K562 (cell line): ENCODE measurements around the gene GRIK1. TPM values are rescaled to one million over a fixed set of nuclear protein-coding genes. Genes with fewer than 3 reads are reported as not detected.
A peak's percentile ranks its signal among the peaks of the same experiment; 100 is the strongest.

Experiments
- ATAC-seq: fragments of 200-7000 bp; cut with Tn5 transposase; 3 replicates; pipeline ENCODE4 v1.9.1; 2020; ENCODE audit warnings: moderate library complexity
- BruUV-seq: library from RNA; stranded (reverse); fragments of 400-500 nt; replicated peaks from 2 replicates; lab custom pipeline; 2021; lab: Mats Ljungman, UMichigan
- CTCF ChIA-PET: fragments of 300-600 bp; formaldehyde crosslinking; extraction: SDS; loops from one replicate; lab custom pipeline; 2021; ENCODE audit warnings: low intra/inter-chr PET ratio; lab: Yijun Ruan, JAX
- POLR2A ChIA-PET: fragments of 300-600, 350-650 bp; sonication (Branson Sonifier 250); formaldehyde crosslinking; extraction: SDS; loops from one replicate; lab custom pipeline; 2021; ENCODE audit warnings: antibody characterized with exemption, inconsistent platforms; lab: Yijun Ruan, JAX
- DNase-seq, 4 experiments: peaks; one replicate each; pipeline versions ENCODE4 v3.0.0 to v3.0.0-alpha.2; 2011 to 2018; ENCODE audit warnings: low spot score in 3 of 4, mixed read lengths in 3 of 4; ENCODE audit errors: extremely low read depth in 1 of 4
- FAIRE-seq: peaks from 2 replicates; lab custom pipeline; 2011; peaks lifted over from hg19 to GRCh38; lab: Jason Lieb, UNC
- H2AFZ ChIP-seq: 2 replicates; pipeline ENCODE4 v1.6.0; 2011; ENCODE audit warnings: low read depth, low read length, control low read depth, inconsistent platforms
- H3K27ac ChIP-seq: fragments of 200-600 bp; 3 replicates; pipeline ENCODE4 v1.8.0; 2011; ENCODE audit warnings: low read depth, mild to moderate bottlenecking, control low read depth, inconsistent platforms, low read length, moderate library complexity, mixed read lengths; ENCODE audit errors: extremely low read depth
- H3K27me3 ChIP-seq, 2 experiments: fragments of 300-600 bp in 1 of 2; 2 replicates in 1 of 2; 3 replicates in 1 of 2; pipeline versions ENCODE4 v1.6.0 to v1.8.0; 2011; ENCODE audit warnings: inconsistent platforms in 2 of 2, low read length in 2 of 2, mild to moderate bottlenecking in 1 of 2, mixed read lengths in 1 of 2, moderate library complexity in 1 of 2; ENCODE audit not compliant: control insufficient read depth in 2 of 2, insufficient read depth in 2 of 2
- H3K36me3 ChIP-seq: fragments of 300-600 bp; 3 replicates; pipeline ENCODE4 v1.8.0; 2011; ENCODE audit warnings: mild to moderate bottlenecking, low read length, inconsistent platforms; ENCODE audit not compliant: control insufficient read depth, insufficient read depth
- H3K4me1 ChIP-seq, 2 experiments: fragments of 200-600 bp in 1 of 2; replicated peaks in 1 of 2; 2 replicates in 1 of 2; 3 replicates in 1 of 2; pipeline versions ENCODE4 v1.5.1 to v1.8.0; 2011; ENCODE audit warnings: inconsistent platforms in 2 of 2, low read length in 2 of 2, mild to moderate bottlenecking in 1 of 2, mixed read lengths in 1 of 2, moderate library complexity in 1 of 2; ENCODE audit not compliant: control insufficient read depth in 2 of 2, insufficient read depth in 2 of 2
- H3K4me2 ChIP-seq: 2 replicates; pipeline ENCODE4 v1.6.1; 2011; ENCODE audit warnings: low read length, control low read depth, inconsistent platforms, mixed read lengths; ENCODE audit not compliant: insufficient read depth
- H3K4me3 ChIP-seq: fragments of 200-600 bp; sonication (generic), shearing (Covaris generic); 2 replicates; pipeline ENCODE4 v1.5.1; 2016; ENCODE audit warnings: control low read depth, inconsistent platforms
- H3K79me2 ChIP-seq: fragments of 200-600 bp; 3 replicates; pipeline ENCODE4 v1.8.0; 2011; ENCODE audit warnings: low read length, inconsistent platforms; ENCODE audit not compliant: control insufficient read depth, insufficient read depth
- H3K9ac ChIP-seq, 2 experiments: 2 replicates each; pipeline versions ENCODE4 v1.6.0 to v1.6.1; 2011; ENCODE audit warnings: low read depth in 2 of 2, low read length in 2 of 2, control low read depth in 1 of 2, inconsistent platforms in 1 of 2, mild to moderate bottlenecking in 1 of 2, mixed read lengths in 1 of 2; ENCODE audit not compliant: insufficient read depth in 1 of 2
- H3K9me1 ChIP-seq: one replicate; pipeline ENCODE4 v1.6.0; 2011; ENCODE audit warnings: inconsistent platforms, mild to moderate bottlenecking, low read length, moderate library complexity; ENCODE audit not compliant: control insufficient read depth, insufficient read depth
- H3K9me3 ChIP-seq: replicated peaks from 2 replicates; pipeline ENCODE4 v1.5.1; 2011; ENCODE audit warnings: low read depth, low read length, inconsistent platforms; ENCODE audit not compliant: control insufficient read depth, insufficient read depth
- H4K20me1 ChIP-seq: replicated peaks from 2 replicates; pipeline ENCODE4 v1.6.1; 2011; ENCODE audit warnings: low read length, inconsistent platforms, mixed read lengths; ENCODE audit not compliant: control insufficient read depth, insufficient read depth
- CAMTA2 ChIP-seq: fragments of 250-450 bp; sonication (Bioruptor Pico); conservative IDR thresholded peaks from 2 replicates; pipeline ENCODE4 v1.5.1; 2022
- CCNT2 ChIP-seq: IDR thresholded peaks from 2 replicates; pipeline ENCODE4 v1.6.1; 2011; ENCODE audit warnings: borderline replicate concordance, low read depth, mild to moderate bottlenecking, moderate library complexity, mixed read lengths, low read length; ENCODE audit not compliant: insufficient read length; ENCODE audit errors: extremely low read depth
- CEBPB ChIP-seq: fragments of 450-650 bp; IDR thresholded peaks from 2 replicates; pipeline ENCODE4 v1.6.1; 2016; ENCODE audit warnings: missing genetic modification characterization, missing compliant biosample characterization
- EGR1 ChIP-seq: fragments of 450-650 bp; conservative IDR thresholded peaks from 2 replicates; pipeline ENCODE4 v1.6.1; 2017; ENCODE audit warnings: mild to moderate bottlenecking
- MEF2A ChIP-seq: IDR thresholded peaks from 2 replicates; pipeline ENCODE4 v1.6.1; 2011; ENCODE audit warnings: low read depth, mild to moderate bottlenecking, low read length, moderate library complexity; ENCODE audit not compliant: control insufficient read depth
- RAD21 ChIP-seq, 2 experiments: fragments of 250-450 bp in 1 of 2; fragments of 450-650 bp in 1 of 2; sonication (Bioruptor Pico) in 1 of 2; formaldehyde crosslinking in 1 of 2; IDR thresholded peaks in 1 of 2; conservative IDR thresholded peaks in 1 of 2; 2 replicates each; pipeline versions ENCODE4 v1.4.0 to v1.8.0; 2020 to 2022; ENCODE audit warnings: mild to moderate bottlenecking in 2 of 2, moderate library complexity in 1 of 2
- SMAD2 ChIP-seq: fragments of 150-350 bp; IDR thresholded peaks from 2 replicates; pipeline ENCODE4 v1.6.1; 2014; ENCODE audit warnings: low read depth, mild to moderate bottlenecking, low read length
- ZFP1 ChIP-seq: fragments of 450-650 bp; formaldehyde crosslinking; IDR thresholded peaks from 2 replicates; pipeline ENCODE4 v1.4.0; 2020; ENCODE audit warnings: mild to moderate bottlenecking, mixed read lengths
- ZNF24 ChIP-seq: fragments of 450-650 bp; IDR thresholded peaks from 2 replicates; pipeline ENCODE4 v1.6.1; 2016
- ZNF639 ChIP-seq, 2 experiments: fragments of 200-800 bp in 1 of 2; sonication (Bioruptor generic) in 1 of 2; sonication (generic) in 1 of 2; formaldehyde crosslinking in 1 of 2; IDR thresholded peaks in 1 of 2; conservative IDR thresholded peaks in 1 of 2; 2 replicates each; pipeline versions ENCODE4 v1.5.0 to v1.6.1; 2016 to 2020; ENCODE audit warnings: missing compliant biosample characterization in 1 of 2, missing genetic modification characterization in 1 of 2, missing genetic modification reagents in 1 of 2
- WGBS: fragments of 100-300 bp; shearing (Covaris generic); methylation state at CpG from one replicate; pipeline ENCODE4 v1.1.6; 2016; ENCODE audit warnings: low coverage, mixed read lengths; ENCODE audit not compliant: insufficient coverage; ENCODE audit errors: missing lambda C conversion rate; 5-methylcytosine and 5-hydroxymethylcytosine counted together
- in situ Hi-C: fragments of 300-500 bp; cut with MboI; formaldehyde crosslinking; loops from 4 replicates; pipeline ENCODE4 v1.15.0; 2018; ENCODE audit warnings: inconsistent platforms, mixed read lengths
- intact Hi-C: fragments of 100-400 bp; cut with micrococcal nuclease; formaldehyde crosslinking; loops from 2 replicates; pipeline ENCODE4 v1.14.2; 2022
- polyA plus RNA-seq, 8 experiments: library from polyadenylated mRNA; depleted of rRNA in 4 of 8; stranded (reverse) in 5 of 8; unstranded in 3 of 8; fragments of >200 nt; fragmentation: Nextera tagmentation in 2 of 8; fragmentation: Illumina TruSeq in 1 of 8; extraction: Ambion mirVana in 2 of 8; extraction: Trizol in 1 of 8; gene quantifications; 2 replicates each; pipeline versions ENCODE4 v1.2.1 to v1.2.3, GENCODE V29; 2011 to 2014; ENCODE audit warnings: inconsistent platforms in 1 of 8, missing spikeins in 1 of 8
- total RNA-seq, 7 experiments: library from RNA; depleted of rRNA in 6 of 7; stranded (reverse); fragments of >200 nt in 6 of 7; fragmentation: Illumina TruSeq in 2 of 7; extraction: Trizol in 2 of 7; gene quantifications; 2 replicates each; pipeline versions ENCODE4 v1.2.1 to v1.2.3, GENCODE V29; 2011 to 2021; ENCODE audit warnings: low replicate concordance in 1 of 7

The GRIK1 gene
- total and polyA plus RNA-seq, 9 of the 15 experiments (the other 6 are each of a cell fraction or from before 2014, with no cell fraction given), result 0.17 to 2.8 (median 0.53) TPM

GRCh38 chr21:29639366-29640079 is 300.3 kb downstream of the GRIK1 start (continued):
- TF ChIP-seq EGR1, result no peak
- no peak for TF ChIP-seq CCNT2
- TF ChIP-seq RAD21 (CRISPR knock-in tag; conservative IDR thresholded peaks at IDR 0.05 in 1 of 2, IDR thresholded peaks at IDR 0.05 in 1 of 2), result peak in 1 of 2 experiments; percentile 34; a peak in 2 of 4 replicates

DNA sequence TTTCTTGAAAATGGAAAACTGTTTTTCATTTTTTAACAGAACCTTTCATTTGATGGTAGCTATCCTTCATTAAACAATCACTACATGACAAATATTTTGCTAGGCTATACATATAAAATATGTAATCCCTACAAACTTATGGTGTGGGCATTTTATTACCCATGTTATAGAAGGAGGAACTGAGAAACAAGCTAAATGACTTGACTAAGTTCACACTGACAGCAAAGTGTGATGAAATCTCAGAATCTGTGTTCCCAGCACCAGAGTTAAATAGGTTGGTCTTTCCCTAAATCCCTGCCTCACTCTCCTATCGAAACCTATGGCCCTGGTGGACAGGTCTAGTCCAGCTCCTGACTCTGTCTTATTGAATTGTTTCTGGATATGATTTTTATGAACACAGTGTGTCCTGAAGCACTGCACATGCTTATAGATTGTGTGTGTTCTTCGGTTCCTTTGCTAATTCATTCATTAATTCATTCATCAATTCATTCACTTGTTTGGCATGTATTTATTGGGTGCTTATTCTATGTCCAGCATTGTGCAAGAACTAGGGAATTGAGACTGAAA is 301.0 kb downstream of the GRIK1 start:
- Histone ChIP-seq H3K9me1 (no peaks in the 10 kb centered on the region), H4K20me1 (no peaks in the 10 kb centered on the region), H3K4me3 (no peak overlapping the region), H3K27ac (no peak overlapping the region), H3K4me1 (peaks cover 19 to 81% of the 10 kb centered on the region in 2 experiments), H3K36me3 (peaks cover 13% of the 10 kb centered on the region), H2AFZ (0 out of 2 replicates have a peak overlapping the region, but pooled peaks have one; percentile 63), H3K9ac (no peak overlapping the region), H3K9me3 (peaks cover 15% of the 10 kb centered on the region)
- no peak for ATAC-seq
- intact Hi-C loops, result no loop called here
- no TSS peak for BruUV-seq
- CTCF ChIA-PET, result no interaction called here
- TF ChIP-seq ZNF24, result peak; percentile 65; the same call in 1 of the 2 replicates
- no peak for TF ChIP-seq MEF2A
- TF ChIP-seq ZFP1, result no peak
- TF ChIP-seq SMAD2, result no peak
- TF ChIP-seq ZNF639 (CRISPR knock-in tag; conservative IDR thresholded peaks at IDR 0.05 in 1 of 2, IDR thresholded peaks at IDR 0.05 in 1 of 2), result 0 out of 4 replicates have a peak, but pooled peaks of 1 of the 2 experiments have one; percentile 1
- TF ChIP-seq CAMTA2 (CRISPR knock-in tag), result 0 out of 2 replicates have a peak, but pooled peaks have one; percentile 54
- peak; percentile 31; the same call in 1 of the 2 replicates for TF ChIP-seq CEBPB
- TF ChIP-seq, all 486 proteins: peak for 4
- POLR2A ChIA-PET, result interaction anchor here (0.5 to 0.9 kb wide), 3 partner anchors 10 to 114 kb away, joined by 3 read pairs; no protein-coding TSS in a partner anchor
- no peaks in the 10 kb centered on the region for H3K79me2 ChIP-seq
- FAIRE-seq (no peak), DNase-seq (no peak)
- H3K27me3 ChIP-seq, result no peaks in the 10 kb centered on the region
- in situ Hi-C loops, result loop anchor here (5.0 kb wide), 1 partner anchor 332 kb away; no protein-coding TSS in a partner anchor
- H3K4me2 ChIP-seq, result no peak overlapping the region
- 70% methylated on average over 2 of the region's 2 CpGs for WGBS
